ENCODE data around the gene NTM. TPM values are rescaled to one million over a fixed set of nuclear protein-coding genes. Genes with fewer than 3 reads are reported as not detected.

Gene NTM
- total RNA-seq, 4 donors from 2014 or later = 0.40 to 3.1 (median 2.1) TPM; not detected in 1

- intact Hi-C loops (cut with DNase I; ENCODE audit: low total_unique reads) = no loop called here
- 92 to 93% methylated on average over 9 to 17 of the region's 17 CpGs for WGBS, 2 donors (ENCODE audit: low coverage in 1 of 2)
- H3K27me3 ChIP-seq = no peaks in the 10 kb centered on the region
- no peaks in the 10 kb centered on the region for H3K36me3 ChIP-seq
- no peaks in the 10 kb centered on the region for H3K9me3 ChIP-seq
- H3K4me1 ChIP-seq = no peaks in the 10 kb centered on the region
- DNase-seq = no peak
- H3K4me3 ChIP-seq = no peak overlapping the region
- in situ Hi-C loops (cut with MboI; ENCODE audit: low pct_ligation_motif_present in 1 of 4, low pct_unique_long_range_greater_than_20kb in 1 of 4, low sequenced_read_pairs in 3 of 4) = no loop called here
- H3K27ac ChIP-seq = no peak overlapping the region
- TF ChIP-seq EP300 (IDR thresholded peaks at IDR 0.05; ENCODE audit: low read depth) (no peak), CTCF (IDR thresholded peaks at IDR 0.05) (no peak), POLR2A (IDR thresholded peaks at IDR 0.05) (no peak), POLR2AphosphoS5 (IDR thresholded peaks at IDR 0.05) (no peak)
These were observed 392.1 kb downstream of the NTM start for GRCh38 chr11:131762346-131763110.

DNA sequence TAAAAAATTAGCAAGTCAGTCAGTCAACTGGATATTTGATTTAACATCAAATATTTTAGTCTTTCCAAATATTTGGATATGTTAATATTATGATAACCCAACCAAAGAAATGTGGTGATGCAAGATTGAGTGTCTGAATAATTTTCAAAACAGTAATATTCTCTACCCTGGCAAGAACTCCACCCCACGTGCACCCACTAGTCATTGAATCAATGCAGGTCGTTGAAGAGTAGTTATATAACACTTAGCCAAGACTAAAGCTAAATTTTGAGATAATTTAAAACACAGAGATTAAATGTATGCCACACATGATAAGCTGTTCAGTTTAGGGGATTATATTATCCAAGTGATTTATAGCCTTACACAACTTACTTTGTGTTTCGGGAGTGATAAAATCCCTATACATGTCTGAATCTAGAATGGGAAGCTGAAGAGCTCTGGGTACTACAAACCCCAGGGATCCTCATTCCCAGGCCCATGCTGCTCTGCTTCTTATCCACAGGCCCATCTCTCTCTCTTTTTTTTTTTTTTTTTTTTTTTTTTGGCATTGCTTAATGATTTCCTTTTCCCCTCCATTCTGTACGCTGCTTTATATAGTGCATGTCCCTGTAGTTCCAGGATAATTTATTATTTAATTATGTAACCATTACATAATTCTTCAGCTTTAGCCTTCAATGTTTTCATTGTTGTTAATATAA is 392.9 kb downstream of the NTM start:
- intact Hi-C loops (cut with DNase I; ENCODE audit: low total_unique reads) (no loop called here), in situ Hi-C loops (cut with MboI; ENCODE audit: low pct_ligation_motif_present in 1 of 4, low pct_unique_long_range_greater_than_20kb in 1 of 4, low sequenced_read_pairs in 3 of 4) (no loop called here)
- no peak for TF ChIP-seq POLR2AphosphoS5 (IDR thresholded peaks at IDR 0.05)
- no peak for TF ChIP-seq CTCF (IDR thresholded peaks at IDR 0.05)
- TF ChIP-seq EP300 (IDR thresholded peaks at IDR 0.05; ENCODE audit: low read depth) = no peak
- TF ChIP-seq POLR2A (IDR thresholded peaks at IDR 0.05) = no peak
- H3K27me3 ChIP-seq = no peaks in the 10 kb centered on the region
- no peak overlapping the region for H3K27ac ChIP-seq
- 39 to 55% methylated on average over 4 of the region's 4 CpGs for WGBS, 2 donors (ENCODE audit: low coverage in 1 of 2)
- no peak overlapping the region for H3K4me3 ChIP-seq
- H3K9me3 ChIP-seq = no peaks in the 10 kb centered on the region
- no peak for DNase-seq
- no peaks in the 10 kb centered on the region for H3K36me3 ChIP-seq
- no peaks in the 10 kb centered on the region for H3K4me1 ChIP-seq

- H3K27me3 ChIP-seq = no peaks in the 10 kb centered on the region
- no peaks in the 10 kb centered on the region for H3K9me3 ChIP-seq
- TF ChIP-seq EP300 (IDR thresholded peaks at IDR 0.05; ENCODE audit: low read depth) = no peak
- TF ChIP-seq POLR2AphosphoS5 (IDR thresholded peaks at IDR 0.05) = no peak
- TF ChIP-seq POLR2A (IDR thresholded peaks at IDR 0.05) = no peak
- TF ChIP-seq CTCF (IDR thresholded peaks at IDR 0.05) = no peak
- no peaks in the 10 kb centered on the region for H3K36me3 ChIP-seq
- no peaks in the 10 kb centered on the region for H3K4me1 ChIP-seq
- DNase-seq = no peak
- WGBS, 2 donors (ENCODE audit: low coverage in 1 of 2) = 82 to 93% methylated on average over 1 to 5 of the region's 5 CpGs
- in situ Hi-C loops (cut with MboI; ENCODE audit: low pct_ligation_motif_present in 1 of 4, low pct_unique_long_range_greater_than_20kb in 1 of 4, low sequenced_read_pairs in 3 of 4) (no loop called here), intact Hi-C loops (cut with DNase I; ENCODE audit: low total_unique reads) (no loop called here)
- H3K27ac ChIP-seq = no peak overlapping the region
- no peak overlapping the region for H3K4me3 ChIP-seq
These were observed 393.7 kb downstream of the NTM start for GRCh38 chr11:131764126-131764525.

GRCh38 chr11:131764649-131765048 is 394.2 kb downstream of the NTM start:
- in situ Hi-C loops (cut with MboI; ENCODE audit: low pct_ligation_motif_present in 1 of 4, low pct_unique_long_range_greater_than_20kb in 1 of 4, low sequenced_read_pairs in 3 of 4) (no loop called here), intact Hi-C loops (cut with DNase I; ENCODE audit: low total_unique reads) (no loop called here)

More at GRCh38 chr11:131764649-131765048, 394.2 kb downstream of the NTM start:
- no peaks in the 10 kb centered on the region for H3K4me1 ChIP-seq
- 74% methylated on average over 3 of the region's 3 CpGs; no CpG with 5 or more reads in 1 of the 2 donors for WGBS, 2 donors (ENCODE audit: low coverage in 1 of 2)
- no peak for DNase-seq
- TF ChIP-seq EP300 (IDR thresholded peaks at IDR 0.05; ENCODE audit: low read depth) = no peak
- no peaks in the 10 kb centered on the region for H3K27me3 ChIP-seq
- no peaks in the 10 kb centered on the region for H3K9me3 ChIP-seq
- no peaks in the 10 kb centered on the region for H3K36me3 ChIP-seq
- no peak overlapping the region for H3K4me3 ChIP-seq
- H3K27ac ChIP-seq = no peak overlapping the region

Data from transverse colon (tissue), 4 donors.